NCI-H2196 treated with DMSO at 0.1 percent for 48 hours (cell line): ENCODE measurements around the gene FOLR1.
A peak's percentile ranks its signal among the peaks of the same experiment; 100 is the strongest.

Experiments
- DNase-seq: peaks from one replicate; lab custom pipeline; 2025; ENCODE audit not compliant: unreplicated experiment; lab: John Stamatoyannopoulos, UW

The FOLR1 gene

GRCh38 chr11:72222907-72223614 is 31.1 kb downstream of the FOLR1 start:
- DNase-seq = peak; percentile 92

- DNase-seq = peak; percentile 56
Measured at GRCh38 chr11:72223615-72224563, 31.9 kb downstream of the FOLR1 start.

- DNase-seq = no peak
Measured at GRCh38 chr11:72224564-72225410, 32.8 kb downstream of the FOLR1 start, which contains the start of gene INPPL1. TSS of gene INPPL1 (plus strand) at chr11:72224767. CDS start at chr11:72224985, 218 bp downstream.

GRCh38 chr11:72225411-72225951 is 33.5 kb downstream of the FOLR1 start:
- no peak for DNase-seq

- DNase-seq = no peak
Measured at GRCh38 chr11:72226701-72227100, 34.8 kb downstream of the FOLR1 start.

- DNase-seq = peak; percentile 95
Measured at GRCh38 chr11:72227316-72228228, 35.6 kb downstream of the FOLR1 start.

- DNase-seq = no peak
Measured at GRCh38 chr11:72228229-72228843, 36.4 kb downstream of the FOLR1 start.

- DNase-seq = no peak
Measured at GRCh38 chr11:72228844-72229231, 36.9 kb downstream of the FOLR1 start.

GRCh38 chr11:72229336-72229924 is 37.5 kb downstream of the FOLR1 start:
- no peak for DNase-seq

GRCh38 chr11:72229925-72230763 is 38.2 kb downstream of the FOLR1 start:
- DNase-seq = no peak

GRCh38 chr11:72230764-72231365 is 38.9 kb downstream of the FOLR1 start:
- no peak for DNase-seq

GRCh38 chr11:72231396-72232259 is 39.7 kb downstream of the FOLR1 start:
- DNase-seq = no peak

GRCh38 chr11:72232260-72233055 is 40.5 kb downstream of the FOLR1 start:
- DNase-seq = no peak

- DNase-seq = no peak
Measured at GRCh38 chr11:72233056-72233772, 41.3 kb downstream of the FOLR1 start.
